ENCODE measurements around the gene MAGEB3. TPM values are rescaled to one million over a fixed set of nuclear protein-coding genes. Genes with fewer than 3 reads are reported as not detected.

The MAGEB3 gene
- polyA plus RNA-seq, 2 donors: not detected

DNA sequence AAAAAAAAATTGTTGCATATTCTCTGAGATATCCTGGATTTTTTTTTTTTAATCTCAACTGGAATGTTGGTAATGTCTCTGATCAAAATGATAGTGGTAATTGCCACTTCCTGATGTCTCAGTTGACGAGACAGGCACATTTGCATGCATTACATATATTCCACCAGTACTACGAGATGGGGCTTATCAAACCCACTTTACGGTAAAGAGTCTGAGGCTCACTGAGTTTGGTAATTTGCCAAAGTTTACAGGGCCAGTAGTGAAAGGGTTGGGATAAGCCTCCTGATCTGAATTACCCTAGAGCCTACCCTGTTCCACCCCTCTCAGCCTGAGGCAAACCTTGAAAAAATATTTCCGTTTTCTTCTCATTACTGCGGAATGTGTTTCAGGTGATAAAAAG lies 9.8 kb upstream of the MAGEB3 start:
- no peaks in the 10 kb centered on the region for H3K27me3 ChIP-seq (ENCODE audit: control insufficient read depth in 1 of 2, insufficient read depth in 2 of 2, low read length in 2 of 2)
- WGBS, 2 donors: 81 to 84% methylated on average over 5 of the region's 5 CpGs
- H3K4me1 ChIP-seq (ENCODE audit: control insufficient read depth in 2 of 2, insufficient read depth in 2 of 2, low read length in 1 of 2): no peaks in the 10 kb centered on the region
- no peaks in the 10 kb centered on the region for H3K9me3 ChIP-seq (ENCODE audit: control insufficient read depth in 2 of 2, insufficient read depth in 1 of 2, low read depth in 1 of 2, low read length in 1 of 2)
- no peak overlapping the region for H3K27ac ChIP-seq (ENCODE audit: low read depth in 2 of 2, low read length in 1 of 2)
- H3K4me3 ChIP-seq (ENCODE audit: low read depth in 1 of 2, low read length in 2 of 2): no peak overlapping the region
- no peaks in the 10 kb centered on the region for H3K36me3 ChIP-seq (ENCODE audit: control insufficient read depth in 2 of 2, insufficient read depth in 2 of 2, low read length in 1 of 2)

DNA sequence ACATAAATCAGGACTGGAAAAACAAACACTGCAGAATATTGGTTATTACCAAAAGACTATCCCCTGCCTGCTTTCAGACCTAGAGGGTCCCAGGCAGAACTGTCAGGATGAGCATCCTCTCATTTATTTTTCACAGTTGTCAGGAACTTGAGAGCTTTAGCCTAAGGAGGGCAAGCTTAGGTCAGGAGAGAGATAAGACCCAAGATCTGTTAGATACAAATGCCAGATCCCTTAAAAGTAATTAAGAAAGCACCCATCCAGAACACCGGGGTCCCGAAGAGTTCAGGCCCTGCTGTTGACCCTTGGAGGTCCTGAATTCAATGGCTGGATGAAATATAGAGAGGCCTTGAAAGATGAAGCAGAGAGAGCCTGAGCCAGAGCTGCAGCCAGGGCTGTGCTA lies 5.9 kb upstream of the MAGEB3 start:
- H3K27me3 ChIP-seq (ENCODE audit: control insufficient read depth in 1 of 2, insufficient read depth in 2 of 2, low read length in 2 of 2): no peaks in the 10 kb centered on the region
- H3K4me1 ChIP-seq (ENCODE audit: control insufficient read depth in 2 of 2, insufficient read depth in 2 of 2, low read length in 1 of 2): no peaks in the 10 kb centered on the region
- H3K27ac ChIP-seq (ENCODE audit: low read depth in 2 of 2, low read length in 1 of 2): no peak overlapping the region
- WGBS, 2 donors: 47 to 51% methylated on average over 2 of the region's 2 CpGs
- no peak overlapping the region for H3K4me3 ChIP-seq (ENCODE audit: low read depth in 1 of 2, low read length in 2 of 2)
- H3K36me3 ChIP-seq (ENCODE audit: control insufficient read depth in 2 of 2, insufficient read depth in 2 of 2, low read length in 1 of 2): no peaks in the 10 kb centered on the region
- no peaks in the 10 kb centered on the region for H3K9me3 ChIP-seq (ENCODE audit: control insufficient read depth in 2 of 2, insufficient read depth in 1 of 2, low read depth in 1 of 2, low read length in 1 of 2)

DNA sequence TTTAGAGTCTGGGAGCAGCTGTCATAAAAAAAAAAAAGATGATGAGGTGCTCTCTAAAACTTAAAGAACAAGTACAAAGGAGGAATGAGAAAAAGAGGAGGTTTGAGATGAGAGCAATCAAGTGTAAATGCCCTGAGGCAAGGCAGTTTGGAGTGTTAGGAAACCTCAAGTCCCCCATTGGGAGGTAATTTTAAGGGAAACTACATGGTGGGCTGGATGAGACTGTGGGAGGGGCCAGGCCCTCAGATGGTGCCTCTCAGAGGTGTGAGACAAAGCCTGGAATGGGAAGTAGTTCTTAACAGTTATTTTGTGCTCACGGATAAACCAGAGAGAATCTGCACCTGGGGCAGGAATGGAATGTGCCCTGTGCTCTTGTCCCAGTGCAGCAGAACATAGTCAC lies 1.9 kb upstream of the MAGEB3 start:
- Histone ChIP-seq H3K27ac (ENCODE audit: low read depth in 2 of 2, low read length in 1 of 2) (no peak overlapping the region), H3K27me3 (ENCODE audit: control insufficient read depth in 1 of 2, insufficient read depth in 2 of 2, low read length in 2 of 2) (no peaks in the 10 kb centered on the region), H3K9me3 (ENCODE audit: control insufficient read depth in 2 of 2, insufficient read depth in 1 of 2, low read depth in 1 of 2, low read length in 1 of 2) (peaks cover 0 to 3% of the 10 kb centered on the region in 2 donors), H3K36me3 (ENCODE audit: control insufficient read depth in 2 of 2, insufficient read depth in 2 of 2, low read length in 1 of 2) (no peaks in the 10 kb centered on the region), H3K4me3 (ENCODE audit: low read depth in 1 of 2, low read length in 2 of 2) (no peak overlapping the region), H3K4me1 (ENCODE audit: control insufficient read depth in 2 of 2, insufficient read depth in 2 of 2, low read length in 1 of 2) (no peaks in the 10 kb centered on the region)
- WGBS, 2 donors: 35 to 54% methylated on average over 1 of the region's 1 CpG

DNA sequence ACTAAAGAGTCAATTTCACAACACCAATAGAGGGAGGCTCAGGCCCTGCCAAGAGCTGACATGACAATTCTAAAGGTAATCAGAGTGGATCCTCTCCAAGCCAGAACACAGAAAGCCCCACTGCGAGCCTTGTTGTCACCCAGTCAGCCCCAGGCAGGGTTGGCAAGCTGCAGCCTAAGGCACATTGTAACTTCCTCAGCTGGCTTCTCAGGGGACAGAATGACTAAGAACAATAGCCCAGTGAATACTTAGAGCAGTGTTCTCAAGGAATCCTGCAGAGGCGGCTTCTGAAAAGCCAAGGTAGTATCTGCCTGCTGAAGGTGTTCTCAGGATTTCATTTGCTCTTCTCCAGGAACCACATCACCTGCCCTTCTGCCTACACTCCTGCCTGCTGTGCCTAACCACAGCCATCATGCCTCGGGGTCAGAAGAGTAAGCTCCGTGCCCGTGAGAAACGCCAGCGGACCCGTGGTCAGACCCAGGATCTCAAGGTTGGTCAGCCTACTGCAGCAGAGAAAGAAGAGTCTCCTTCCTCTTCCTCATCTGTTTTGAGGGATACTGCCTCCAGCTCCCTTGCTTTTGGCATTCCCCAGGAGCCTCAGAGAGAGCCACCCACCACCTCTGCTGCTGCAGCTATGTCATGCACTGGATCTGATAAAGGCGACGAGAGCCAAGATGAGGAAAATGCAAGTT lies 11.4 kb downstream of the MAGEB3 start, which contains the start of gene MAGEB4:
MAGEB4 (plus strand) TSS at position 277 of the 692 bp plus-strand sequence; CDS start at position 413, 136 bp downstream.
- Histone ChIP-seq H3K36me3 (ENCODE audit: control insufficient read depth in 2 of 2, insufficient read depth in 2 of 2, low read length in 1 of 2) (no peaks in the 10 kb centered on the region), H3K4me3 (ENCODE audit: low read depth in 1 of 2, low read length in 2 of 2) (no peak within 1 kb of the TSS), H3K27ac (ENCODE audit: low read depth in 2 of 2, low read length in 1 of 2) (no peak within 1 kb of the TSS), H3K9me3 (ENCODE audit: control insufficient read depth in 2 of 2, insufficient read depth in 1 of 2, low read depth in 1 of 2, low read length in 1 of 2) (peaks cover 0 to 4% of the 10 kb centered on the region in 2 donors), H3K4me1 (ENCODE audit: control insufficient read depth in 2 of 2, insufficient read depth in 2 of 2, low read length in 1 of 2) (no peaks in the 10 kb centered on the region), H3K27me3 (ENCODE audit: control insufficient read depth in 1 of 2, insufficient read depth in 2 of 2, low read length in 2 of 2) (no peaks in the 10 kb centered on the region)
- 81 to 83% methylated on average over 10 of the region's 10 CpGs for WGBS, 2 donors

DNA sequence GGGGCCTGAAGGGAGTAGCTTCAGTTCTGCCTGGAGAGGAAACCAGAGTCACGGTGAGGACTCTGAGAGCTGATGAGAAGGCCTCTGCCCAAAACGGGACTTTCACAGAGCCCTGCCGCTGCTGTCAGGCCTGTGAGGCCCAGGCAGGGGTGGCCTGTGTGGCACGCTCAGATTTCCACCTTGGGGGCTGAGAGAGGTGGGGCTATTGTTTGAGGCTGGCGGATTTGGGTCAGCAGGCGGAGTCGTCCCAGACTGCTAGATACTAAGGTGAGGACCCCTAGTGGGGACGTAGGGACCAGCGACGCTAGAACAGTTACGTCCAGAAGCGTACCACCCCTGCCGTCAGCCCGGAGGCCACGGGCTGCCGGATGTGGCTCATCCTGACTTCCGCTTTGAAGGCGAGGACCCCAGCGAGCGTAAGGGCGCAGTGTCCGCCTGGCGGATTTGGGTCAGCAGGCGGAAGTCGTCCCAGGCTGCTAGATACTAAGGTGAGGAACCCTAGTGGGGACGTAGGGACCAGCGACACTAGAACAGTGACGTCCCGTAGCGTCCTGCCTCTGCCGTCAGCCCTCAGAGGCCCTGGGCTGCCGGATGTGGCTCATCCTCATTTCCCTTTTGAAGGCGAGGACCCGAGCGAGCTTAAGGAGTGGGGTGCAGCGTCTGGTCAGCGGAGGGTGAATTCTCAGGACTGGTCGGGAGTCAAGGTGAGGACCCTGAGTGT lies 16.5 kb downstream of the MAGEB3 start, which contains the start of gene MAGEB1:
MAGEB1 (plus strand) TSS at position 378 of the 721 bp plus-strand sequence. CDS start 3,348 bp downstream, outside the sequence.
- H3K36me3 ChIP-seq (ENCODE audit: control insufficient read depth in 2 of 2, insufficient read depth in 2 of 2, low read length in 1 of 2): no peaks in the 10 kb centered on the region
- no peak within 1 kb of the TSS for H3K27ac ChIP-seq (ENCODE audit: low read depth in 2 of 2, low read length in 1 of 2)
- peaks cover 0 to 3% of the 10 kb centered on the region in 2 donors for H3K9me3 ChIP-seq (ENCODE audit: control insufficient read depth in 2 of 2, insufficient read depth in 1 of 2, low read depth in 1 of 2, low read length in 1 of 2)
- H3K4me3 ChIP-seq (ENCODE audit: low read depth in 1 of 2, low read length in 2 of 2): no peak within 1 kb of the TSS
- WGBS, 2 donors: 89 to 91% methylated on average over 37 to 38 of the region's 38 CpGs
- H3K4me1 ChIP-seq (ENCODE audit: control insufficient read depth in 2 of 2, insufficient read depth in 2 of 2, low read length in 1 of 2): no peaks in the 10 kb centered on the region
- no peaks in the 10 kb centered on the region for H3K27me3 ChIP-seq (ENCODE audit: control insufficient read depth in 1 of 2, insufficient read depth in 2 of 2, low read length in 2 of 2)

DNA sequence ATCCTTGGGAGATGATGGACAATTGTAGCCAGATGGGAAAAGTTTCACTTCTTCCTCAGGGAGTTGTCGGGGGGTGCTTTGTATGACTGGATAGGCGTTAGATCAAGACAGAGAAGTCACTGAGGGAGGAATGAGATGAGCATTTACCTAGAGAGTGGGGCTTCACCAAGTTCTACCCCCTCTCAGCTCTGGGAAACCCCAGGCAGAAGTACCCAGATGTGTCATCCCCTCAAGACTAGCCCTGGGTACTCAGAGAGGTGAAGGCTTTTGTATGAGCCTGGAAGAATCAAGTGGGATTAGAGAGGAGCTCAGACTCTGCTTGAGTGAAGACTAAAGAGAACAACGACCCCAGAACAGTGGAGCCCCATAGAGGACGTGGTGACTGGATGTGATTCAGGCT lies 18.4 kb downstream of the MAGEB3 start:
- no peaks in the 10 kb centered on the region for H3K36me3 ChIP-seq (ENCODE audit: control insufficient read depth in 2 of 2, insufficient read depth in 2 of 2, low read length in 1 of 2)
- H3K9me3 ChIP-seq (ENCODE audit: control insufficient read depth in 2 of 2, insufficient read depth in 1 of 2, low read depth in 1 of 2, low read length in 1 of 2): peaks cover 0 to 3% of the 10 kb centered on the region in 2 donors
- no peak overlapping the region for H3K27ac ChIP-seq (ENCODE audit: low read depth in 2 of 2, low read length in 1 of 2)
- 75 to 79% methylated on average over 4 of the region's 4 CpGs for WGBS, 2 donors
- no peak overlapping the region for H3K4me3 ChIP-seq (ENCODE audit: low read depth in 1 of 2, low read length in 2 of 2)
- H3K27me3 ChIP-seq (ENCODE audit: control insufficient read depth in 1 of 2, insufficient read depth in 2 of 2, low read length in 2 of 2): no peaks in the 10 kb centered on the region
- no peaks in the 10 kb centered on the region for H3K4me1 ChIP-seq (ENCODE audit: control insufficient read depth in 2 of 2, insufficient read depth in 2 of 2, low read length in 1 of 2)

DNA sequence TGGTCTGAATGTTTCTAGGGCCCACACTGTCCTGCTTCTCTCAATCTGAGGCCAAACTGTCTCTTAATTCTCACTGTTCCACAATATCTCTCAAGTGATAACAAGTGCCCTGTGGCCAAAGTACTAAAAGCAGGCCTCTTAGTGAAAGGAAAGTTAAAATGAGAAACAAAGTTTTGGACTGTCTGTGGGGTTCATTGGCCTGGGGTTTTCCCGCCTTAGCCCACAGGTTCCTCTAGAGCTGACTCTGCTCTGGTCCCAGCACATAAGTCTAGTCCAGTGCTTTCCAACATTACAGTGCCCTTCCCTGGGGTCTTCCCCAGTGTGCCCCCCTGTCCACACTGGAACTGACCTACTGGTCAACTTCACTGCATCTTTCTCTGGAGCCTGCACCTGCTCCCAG lies 22.8 kb downstream of the MAGEB3 start:
- Histone ChIP-seq H3K27me3 (ENCODE audit: control insufficient read depth in 1 of 2, insufficient read depth in 2 of 2, low read length in 2 of 2) (no peaks in the 10 kb centered on the region), H3K9me3 (ENCODE audit: control insufficient read depth in 2 of 2, insufficient read depth in 1 of 2, low read depth in 1 of 2, low read length in 1 of 2) (no peaks in the 10 kb centered on the region), H3K27ac (ENCODE audit: low read depth in 2 of 2, low read length in 1 of 2) (no peak overlapping the region), H3K36me3 (ENCODE audit: control insufficient read depth in 2 of 2, insufficient read depth in 2 of 2, low read length in 1 of 2) (no peaks in the 10 kb centered on the region), H3K4me3 (ENCODE audit: low read depth in 1 of 2, low read length in 2 of 2) (no peak overlapping the region), H3K4me1 (ENCODE audit: control insufficient read depth in 2 of 2, insufficient read depth in 2 of 2, low read length in 1 of 2) (no peaks in the 10 kb centered on the region)
- WGBS, 2 donors: 76 to 96% methylated on average over 1 of the region's 1 CpG

DNA sequence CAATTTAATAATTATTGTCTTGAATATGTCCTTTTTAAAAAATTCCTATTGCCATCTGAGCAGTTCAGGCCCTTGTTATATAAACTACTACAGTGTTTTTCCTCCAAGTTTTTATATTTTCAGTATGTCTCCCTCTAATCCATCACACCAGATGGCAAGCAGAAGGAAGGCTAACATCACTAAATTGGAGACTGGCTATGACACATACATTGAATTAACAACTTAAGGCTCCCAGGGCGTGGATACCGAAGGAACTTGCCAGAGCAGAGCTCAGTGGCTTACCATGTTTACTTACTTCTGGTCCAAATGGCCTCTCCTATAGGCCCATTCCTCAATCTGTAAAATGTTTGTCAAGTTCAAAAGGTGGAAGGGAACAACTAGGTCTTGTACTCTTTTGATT lies 29.5 kb downstream of the MAGEB3 start:
- H3K9me3 ChIP-seq (ENCODE audit: control insufficient read depth in 2 of 2, insufficient read depth in 1 of 2, low read depth in 1 of 2, low read length in 1 of 2): no peaks in the 10 kb centered on the region
- H3K27me3 ChIP-seq (ENCODE audit: control insufficient read depth in 1 of 2, insufficient read depth in 2 of 2, low read length in 2 of 2): no peaks in the 10 kb centered on the region
- no peak overlapping the region for H3K4me3 ChIP-seq (ENCODE audit: low read depth in 1 of 2, low read length in 2 of 2)
- no peaks in the 10 kb centered on the region for H3K36me3 ChIP-seq (ENCODE audit: control insufficient read depth in 2 of 2, insufficient read depth in 2 of 2, low read length in 1 of 2)
- WGBS, 2 donors: 42 to 50% methylated on average over 2 of the region's 2 CpGs
- no peak overlapping the region for H3K27ac ChIP-seq (ENCODE audit: low read depth in 2 of 2, low read length in 1 of 2)
- H3K4me1 ChIP-seq (ENCODE audit: control insufficient read depth in 2 of 2, insufficient read depth in 2 of 2, low read length in 1 of 2): no peaks in the 10 kb centered on the region

DNA sequence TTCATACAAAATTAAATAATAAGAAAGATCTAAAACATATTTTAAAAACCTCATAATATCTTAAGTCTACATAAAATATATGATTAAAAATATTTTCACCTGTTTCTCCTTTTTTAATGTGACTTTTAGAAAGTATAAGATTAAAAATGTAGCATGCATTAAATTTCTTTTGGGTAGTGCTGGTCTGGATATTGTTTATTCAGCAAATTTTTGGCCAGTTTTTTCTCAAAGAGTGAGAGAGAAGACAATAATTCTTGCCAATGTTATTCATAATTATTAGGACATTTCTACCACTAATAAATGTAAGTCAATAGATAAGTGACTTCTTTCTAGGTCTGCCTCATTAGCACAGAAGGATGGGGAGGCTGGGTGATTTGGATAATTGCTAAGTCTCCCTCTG lies 30.6 kb downstream of the MAGEB3 start:
- H3K27ac ChIP-seq (ENCODE audit: low read depth in 2 of 2, low read length in 1 of 2): no peak overlapping the region
- no peak overlapping the region for H3K4me3 ChIP-seq (ENCODE audit: low read depth in 1 of 2, low read length in 2 of 2)
- no peaks in the 10 kb centered on the region for H3K4me1 ChIP-seq (ENCODE audit: control insufficient read depth in 2 of 2, insufficient read depth in 2 of 2, low read length in 1 of 2)
- H3K27me3 ChIP-seq (ENCODE audit: control insufficient read depth in 1 of 2, insufficient read depth in 2 of 2, low read length in 2 of 2): no peaks in the 10 kb centered on the region
- no peaks in the 10 kb centered on the region for H3K36me3 ChIP-seq (ENCODE audit: control insufficient read depth in 2 of 2, insufficient read depth in 2 of 2, low read length in 1 of 2)
- H3K9me3 ChIP-seq (ENCODE audit: control insufficient read depth in 2 of 2, insufficient read depth in 1 of 2, low read depth in 1 of 2, low read length in 1 of 2): no peaks in the 10 kb centered on the region

DNA sequence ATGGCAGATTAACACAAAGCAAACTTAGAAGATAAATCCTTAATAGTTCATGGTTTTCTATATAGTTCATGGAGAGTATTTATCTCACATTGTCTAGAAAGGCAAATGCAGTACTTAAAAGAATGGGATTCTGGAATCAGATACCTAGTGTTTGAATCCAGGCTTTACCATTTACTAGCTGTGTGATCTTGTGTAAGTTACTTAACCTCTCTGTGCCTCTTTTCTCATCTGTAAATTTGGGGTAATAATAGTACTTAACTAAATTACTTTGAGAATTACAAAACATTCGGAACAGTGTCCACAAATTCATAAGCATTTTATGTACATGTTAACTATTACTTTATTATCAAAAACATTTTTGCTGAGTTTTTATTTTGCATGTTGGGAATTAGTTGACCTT lies 32.3 kb downstream of the MAGEB3 start:
- H3K4me1 ChIP-seq (ENCODE audit: control insufficient read depth in 2 of 2, insufficient read depth in 2 of 2, low read length in 1 of 2): no peaks in the 10 kb centered on the region
- H3K9me3 ChIP-seq (ENCODE audit: control insufficient read depth in 2 of 2, insufficient read depth in 1 of 2, low read depth in 1 of 2, low read length in 1 of 2): no peaks in the 10 kb centered on the region
- WGBS, 2 donors: 80 to 86% methylated on average over 1 of the region's 1 CpG
- no peaks in the 10 kb centered on the region for H3K36me3 ChIP-seq (ENCODE audit: control insufficient read depth in 2 of 2, insufficient read depth in 2 of 2, low read length in 1 of 2)
- H3K27ac ChIP-seq (ENCODE audit: low read depth in 2 of 2, low read length in 1 of 2): no peak overlapping the region
- H3K27me3 ChIP-seq (ENCODE audit: control insufficient read depth in 1 of 2, insufficient read depth in 2 of 2, low read length in 2 of 2): no peaks in the 10 kb centered on the region
- no peak overlapping the region for H3K4me3 ChIP-seq (ENCODE audit: low read depth in 1 of 2, low read length in 2 of 2)
